Hepatocyte (in vitro differentiated cells): ENCODE measurements around the gene RASA1. TPM values are rescaled to one million over a fixed set of nuclear protein-coding genes. Genes with fewer than 3 reads are reported as not detected.

Experiments used
- DNase-seq: peaks from one replicate; pipeline ENCODE4 v3.0.0-alpha.2; 2016; ENCODE audit warnings: low spot score
- H2AFZ ChIP-seq: fragments of 200-600 bp; sonication (generic); 2 replicates; pipeline ENCODE4 v1.6.0; 2016; ENCODE audit warnings: antibody characterized with exemption, mild to moderate bottlenecking
- H3K27ac ChIP-seq: fragments of 200-600 bp; sonication (generic); 2 replicates; pipeline ENCODE4 v1.5.1; 2016; ENCODE audit warnings: mild to moderate bottlenecking
- H3K27me3 ChIP-seq: fragments of 200-600 bp; sonication (generic); 2 replicates; pipeline ENCODE4 v1.6.1; 2016
- H3K36me3 ChIP-seq: fragments of 200-600 bp; sonication (generic); replicated peaks from 2 replicates; pipeline ENCODE4 v1.5.1; 2016; ENCODE audit warnings: low read depth; ENCODE audit not compliant: insufficient read depth
- H3K4me1 ChIP-seq: fragments of 200-600 bp; sonication (generic); 2 replicates; pipeline ENCODE4 v1.5.1; 2016; ENCODE audit warnings: mild to moderate bottlenecking, moderate library complexity; ENCODE audit not compliant: insufficient read depth
- H3K4me2 ChIP-seq: fragments of 200-600 bp; sonication (generic); 2 replicates; pipeline ENCODE4 v1.6.0; 2016
- H3K4me3 ChIP-seq: fragments of 200-600 bp; sonication (generic); 2 replicates; pipeline ENCODE4 v1.5.1; 2016; ENCODE audit warnings: mild to moderate bottlenecking
- H3K79me2 ChIP-seq: fragments of 200-600 bp; sonication (generic); 2 replicates; pipeline ENCODE4 v1.6.0; 2017; ENCODE audit warnings: mild to moderate bottlenecking
- H3K9me2 ChIP-seq: fragments of 200-600 bp; sonication (generic); replicated peaks from 2 replicates; pipeline ENCODE4 v1.6.0; 2017; ENCODE audit warnings: mild to moderate bottlenecking; ENCODE audit not compliant: insufficient read depth
- H3K9me3 ChIP-seq: fragments of 200-600 bp; sonication (generic); 2 replicates; pipeline ENCODE4 v1.5.1; 2016; ENCODE audit warnings: low read depth, mild to moderate bottlenecking
- H4K20me1 ChIP-seq: fragments of 200-600 bp; sonication (generic); 2 replicates; pipeline ENCODE4 v1.6.0; 2016; ENCODE audit warnings: mild to moderate bottlenecking; ENCODE audit not compliant: insufficient read depth, poor library complexity, severe bottlenecking
- EZH2 ChIP-seq: fragments of 200-600 bp; sonication (generic); IDR thresholded peaks from 2 replicates; pipeline ENCODE4 v1.6.1; 2016; ENCODE audit warnings: antibody characterized with exemption, mild to moderate bottlenecking, borderline replicate concordance
- EZH2phosphoT487 ChIP-seq: fragments of 200-600 bp; sonication (generic); IDR thresholded peaks from one replicate; pipeline ENCODE4 v1.6.1; 2018; ENCODE audit warnings: antibody characterized with exemption, mild to moderate bottlenecking, low read depth, moderate library complexity; ENCODE audit not compliant: unreplicated experiment, severe bottlenecking
- WGBS: methylation state at CpG from one replicate; pipeline ENCODE4 v1.1.6; 2016; ENCODE audit warnings: low lambda C conversion rate; ENCODE audit errors: missing lambda C conversion rate; 5-methylcytosine and 5-hydroxymethylcytosine counted together
- polyA plus RNA-seq: library from polyadenylated mRNA; unstranded; fragments of >200 nt; fragmentation: Nextera tagmentation; extraction: Ambion mirVana; gene quantifications from 2 replicates; pipeline ENCODE4 v1.2.1, GENCODE V29; 2016
- total RNA-seq: library from RNA; depleted of rRNA; stranded (reverse); fragments of >200 nt; gene quantifications from 2 replicates; pipeline ENCODE4 v1.2.3, GENCODE V29; 2014
- TF ChIP-seq, protein P1 (sequence below): fragments of 200-600 bp; sonication (generic); IDR thresholded peaks from 2 replicates; pipeline ENCODE4 v1.5.1; 2016; ENCODE audit warnings: antibody characterized with exemption, mild to moderate bottlenecking; ENCODE audit not compliant: poor library complexity

RASA1 gene
- total and polyA plus RNA-seq, 2 experiments from 2014 or later, result 13.7 to 33.5 TPM

DNA sequence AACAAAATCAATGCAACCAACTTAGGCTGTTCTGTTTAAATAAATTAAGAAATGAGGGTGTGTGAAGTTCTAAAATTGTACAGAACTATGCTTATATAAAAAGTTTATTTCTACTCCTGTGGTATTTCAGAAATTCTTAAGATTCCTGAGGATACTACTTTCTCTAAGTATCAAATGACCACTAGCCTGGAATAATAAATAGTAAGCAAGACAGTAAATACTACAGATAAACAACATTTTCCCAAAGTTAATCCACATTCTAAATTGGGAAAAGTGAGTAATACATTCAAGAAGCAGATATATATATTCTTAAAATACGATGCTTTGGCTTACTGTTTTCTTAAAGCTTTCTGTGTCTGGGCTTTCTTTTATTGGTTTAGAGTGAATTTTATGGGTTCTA, 115.5 kb downstream of the RASA1 start:
- H3K9me3 ChIP-seq, result no peaks in the 10 kb centered on the region
- no peaks in the 10 kb centered on the region for H3K27me3 ChIP-seq
- 79% methylated on average over 1 of the region's 1 CpG for WGBS
- H3K27ac ChIP-seq, result no peak overlapping the region
- H3K4me1 ChIP-seq, result peaks cover 10% of the 10 kb centered on the region
- H4K20me1 ChIP-seq, result no peaks in the 10 kb centered on the region
- DNase-seq, result no peak
- H3K79me2 ChIP-seq, result no peaks in the 10 kb centered on the region
- H3K36me3 ChIP-seq, result peaks cover 5% of the 10 kb centered on the region
- no peak overlapping the region for H3K4me3 ChIP-seq
- no peak overlapping the region for H3K4me2 ChIP-seq
- H2AFZ ChIP-seq, result no peak overlapping the region
- no peaks in the 10 kb centered on the region for H3K9me2 ChIP-seq
- TF ChIP-seq EZH2 (no peak), EZH2phosphoT487 (no peak)
- TF ChIP-seq, protein P1, sequence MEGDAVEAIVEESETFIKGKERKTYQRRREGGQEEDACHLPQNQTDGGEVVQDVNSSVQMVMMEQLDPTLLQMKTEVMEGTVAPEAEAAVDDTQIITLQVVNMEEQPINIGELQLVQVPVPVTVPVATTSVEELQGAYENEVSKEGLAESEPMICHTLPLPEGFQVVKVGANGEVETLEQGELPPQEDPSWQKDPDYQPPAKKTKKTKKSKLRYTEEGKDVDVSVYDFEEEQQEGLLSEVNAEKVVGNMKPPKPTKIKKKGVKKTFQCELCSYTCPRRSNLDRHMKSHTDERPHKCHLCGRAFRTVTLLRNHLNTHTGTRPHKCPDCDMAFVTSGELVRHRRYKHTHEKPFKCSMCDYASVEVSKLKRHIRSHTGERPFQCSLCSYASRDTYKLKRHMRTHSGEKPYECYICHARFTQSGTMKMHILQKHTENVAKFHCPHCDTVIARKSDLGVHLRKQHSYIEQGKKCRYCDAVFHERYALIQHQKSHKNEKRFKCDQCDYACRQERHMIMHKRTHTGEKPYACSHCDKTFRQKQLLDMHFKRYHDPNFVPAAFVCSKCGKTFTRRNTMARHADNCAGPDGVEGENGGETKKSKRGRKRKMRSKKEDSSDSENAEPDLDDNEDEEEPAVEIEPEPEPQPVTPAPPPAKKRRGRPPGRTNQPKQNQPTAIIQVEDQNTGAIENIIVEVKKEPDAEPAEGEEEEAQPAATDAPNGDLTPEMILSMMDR, result no peak

DNA sequence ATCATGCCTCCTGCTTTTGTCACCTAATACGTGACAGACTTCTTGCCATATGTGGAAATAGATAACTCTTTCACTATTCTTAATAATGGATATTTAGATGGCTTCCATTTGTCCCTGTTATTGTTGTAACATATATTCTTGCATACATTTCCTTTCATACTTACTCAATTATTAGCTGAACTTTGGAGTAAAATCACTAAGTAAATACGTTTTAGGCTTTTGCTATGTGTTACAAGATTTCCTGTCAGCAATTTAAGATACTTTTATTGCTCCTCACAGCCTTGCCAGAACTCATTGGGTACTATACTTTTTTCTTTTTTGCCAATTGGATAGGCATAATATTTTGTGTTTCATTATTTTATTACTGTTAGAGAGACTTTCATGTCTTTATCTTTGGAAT, 118.1 kb downstream of the RASA1 start:
- no peaks in the 10 kb centered on the region for H3K27me3 ChIP-seq
- H3K4me3 ChIP-seq, result no peak overlapping the region
- no peak for TF ChIP-seq EZH2
- TF ChIP-seq EZH2phosphoT487, result no peak
- TF ChIP-seq, protein P1, result no peak
- no peaks in the 10 kb centered on the region for H3K79me2 ChIP-seq
- no peak overlapping the region for H2AFZ ChIP-seq
- H3K9me3 ChIP-seq, result no peaks in the 10 kb centered on the region
- H3K36me3 ChIP-seq, result peaks cover 5% of the 10 kb centered on the region
- no peak overlapping the region for H3K4me2 ChIP-seq
- DNase-seq, result no peak
- H3K9me2 ChIP-seq, result no peaks in the 10 kb centered on the region
- H3K4me1 ChIP-seq, result peaks cover 10% of the 10 kb centered on the region
- no peak overlapping the region for H3K27ac ChIP-seq
- no peaks in the 10 kb centered on the region for H4K20me1 ChIP-seq
- WGBS, result 71% methylated on average over 2 of the region's 2 CpGs

DNA sequence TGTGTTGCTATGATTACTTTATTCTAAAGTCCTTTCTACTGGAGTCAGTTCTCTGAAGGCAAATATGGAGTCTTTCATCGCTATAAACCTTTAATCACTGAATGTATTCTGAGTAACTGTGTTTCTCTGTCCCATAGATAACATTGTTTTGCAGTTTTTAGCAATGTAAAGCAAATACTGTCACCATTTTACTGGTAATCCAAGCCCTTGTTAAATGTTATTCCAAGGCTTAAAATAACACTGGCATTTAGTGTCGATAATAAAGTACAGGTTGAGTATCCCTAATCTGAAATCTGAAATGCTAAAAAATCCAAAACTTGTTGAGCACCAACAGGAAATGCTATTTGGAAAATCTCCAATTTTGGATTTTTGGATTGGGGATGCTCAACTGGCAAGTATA, 120.4 kb downstream of the RASA1 start:
- Histone ChIP-seq H3K27ac (no peak overlapping the region), H3K36me3 (peaks cover 5% of the 10 kb centered on the region), H3K4me3 (no peak overlapping the region), H4K20me1 (no peaks in the 10 kb centered on the region), H3K27me3 (no peaks in the 10 kb centered on the region), H3K9me2 (no peaks in the 10 kb centered on the region), H3K79me2 (no peaks in the 10 kb centered on the region), H3K4me2 (no peak overlapping the region), H3K4me1 (peaks cover 7% of the 10 kb centered on the region), H2AFZ (no peak overlapping the region), H3K9me3 (no peaks in the 10 kb centered on the region)
- 85% methylated on average over 2 of the region's 2 CpGs for WGBS
- TF ChIP-seq EZH2phosphoT487, result no peak
- TF ChIP-seq, protein P1, result no peak
- TF ChIP-seq EZH2, result no peak
- DNase-seq, result no peak
